ENCODE measurements around the gene FAM219A.

DNA sequence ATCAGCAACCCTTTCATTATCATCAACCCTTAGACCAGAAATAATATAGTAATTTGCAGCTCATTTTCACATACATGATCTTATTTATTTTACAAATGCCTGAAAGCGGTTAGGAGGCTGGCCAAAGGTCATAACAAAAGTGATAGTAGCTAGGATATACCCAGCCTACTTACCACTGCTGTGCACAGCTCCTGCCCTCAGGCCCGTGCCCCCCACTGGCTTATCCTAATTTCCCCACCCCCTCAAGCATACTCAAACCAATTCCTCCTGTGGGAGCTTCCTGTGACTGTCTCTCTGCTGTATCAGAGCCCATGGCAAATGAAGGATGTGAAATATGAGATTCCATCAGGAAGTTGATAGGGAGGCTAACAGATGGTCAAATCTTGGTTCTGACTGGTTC lies 14.8 kb downstream of the FAM219A start:
- TF ChIP-seq, protein P1, sequence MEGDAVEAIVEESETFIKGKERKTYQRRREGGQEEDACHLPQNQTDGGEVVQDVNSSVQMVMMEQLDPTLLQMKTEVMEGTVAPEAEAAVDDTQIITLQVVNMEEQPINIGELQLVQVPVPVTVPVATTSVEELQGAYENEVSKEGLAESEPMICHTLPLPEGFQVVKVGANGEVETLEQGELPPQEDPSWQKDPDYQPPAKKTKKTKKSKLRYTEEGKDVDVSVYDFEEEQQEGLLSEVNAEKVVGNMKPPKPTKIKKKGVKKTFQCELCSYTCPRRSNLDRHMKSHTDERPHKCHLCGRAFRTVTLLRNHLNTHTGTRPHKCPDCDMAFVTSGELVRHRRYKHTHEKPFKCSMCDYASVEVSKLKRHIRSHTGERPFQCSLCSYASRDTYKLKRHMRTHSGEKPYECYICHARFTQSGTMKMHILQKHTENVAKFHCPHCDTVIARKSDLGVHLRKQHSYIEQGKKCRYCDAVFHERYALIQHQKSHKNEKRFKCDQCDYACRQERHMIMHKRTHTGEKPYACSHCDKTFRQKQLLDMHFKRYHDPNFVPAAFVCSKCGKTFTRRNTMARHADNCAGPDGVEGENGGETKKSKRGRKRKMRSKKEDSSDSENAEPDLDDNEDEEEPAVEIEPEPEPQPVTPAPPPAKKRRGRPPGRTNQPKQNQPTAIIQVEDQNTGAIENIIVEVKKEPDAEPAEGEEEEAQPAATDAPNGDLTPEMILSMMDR (IDR thresholded peaks at IDR 0.05): no peak
- no peak for TF ChIP-seq POLR2A (IDR thresholded peaks at IDR 0.05)
